ENCODE results near the gene ADPRHL1. TPM values are rescaled to one million over a fixed set of nuclear protein-coding genes. Genes with fewer than 3 reads are reported as not detected.

The ADPRHL1 gene
- total RNA-seq, 1 experiment from 2014 or later, result 4.9 TPM

- CTCF ChIA-PET, result interaction anchor here (0.6 kb wide), 1 partner anchor 149 kb away, joined by 3 read pairs; no protein-coding TSS in a partner anchor
- no peak overlapping the region for H3K4me3 ChIP-seq (ENCODE audit: low read depth, low read length)
- no peak for DNase-seq
- Mint-ChIP-seq H3K27ac (ENCODE audit: unreplicated experiment) (no peak overlapping the region), H3K27me3 (ENCODE audit: insufficient read depth, unreplicated experiment) (no peaks in the 10 kb centered on the region), H3K4me1 (ENCODE audit: low read depth, unreplicated experiment) (peaks cover 6% of the 10 kb centered on the region), H3K9me3 (ENCODE audit: unreplicated experiment) (no peaks in the 10 kb centered on the region), H3K4me3 (ENCODE audit: unreplicated experiment) (no peak overlapping the region), H3K36me3 (ENCODE audit: insufficient read depth, unreplicated experiment) (peaks cover 72% of the 10 kb centered on the region)
- POLR2A ChIA-PET, result no interaction called here
- H3K27me3 ChIP-seq (replicated peaks; ENCODE audit: control insufficient read depth, insufficient read depth, low read length), result no peaks in the 10 kb centered on the region
- no TSS peak for BruUV-seq (replicated peaks)
- no peak for TF ChIP-seq CTCF (IDR thresholded peaks at IDR 0.05; ENCODE audit: insufficient read depth in 1 of 2, low read depth in 1 of 2, low read length in 1 of 2, severe bottlenecking in 1 of 2, unreplicated experiment in 1 of 2)
- peaks cover 5% of the 10 kb centered on the region; the same call in 1 of the 2 replicates for H3K36me3 ChIP-seq (ENCODE audit: control insufficient read depth, insufficient read depth, low read length)
- intact Hi-C loops (cut with micrococcal nuclease; ENCODE audit: unreplicated experiment), result no loop called here
- H3K4me1 ChIP-seq, result no peaks in the 10 kb centered on the region
- 0 out of 2 replicates have a peak, but pooled peaks cover 3% of the 10 kb centered on the region for H3K9me3 ChIP-seq
Measured at GRCh38 chr13:113476811-113477210, 23.5 kb upstream of the ADPRHL1 start.

GRCh38 chr13:113475911-113476310, 22.6 kb upstream of the ADPRHL1 start:
- Mint-ChIP-seq H3K4me3 (ENCODE audit: unreplicated experiment) (no peak overlapping the region), H3K4me1 (ENCODE audit: low read depth, unreplicated experiment) (peaks cover 6% of the 10 kb centered on the region), H3K27ac (ENCODE audit: unreplicated experiment) (no peak overlapping the region), H3K27me3 (ENCODE audit: insufficient read depth, unreplicated experiment) (no peaks in the 10 kb centered on the region), H3K9me3 (ENCODE audit: unreplicated experiment) (no peaks in the 10 kb centered on the region), H3K36me3 (ENCODE audit: insufficient read depth, unreplicated experiment) (peaks cover 70% of the 10 kb centered on the region)
- BruUV-seq (replicated peaks), result no TSS peak
- Histone ChIP-seq H3K36me3 (ENCODE audit: control insufficient read depth, insufficient read depth, low read length) (peaks cover 5% of the 10 kb centered on the region; the same call in 1 of the 2 replicates), H3K4me1 (no peaks in the 10 kb centered on the region), H3K9me3 (0 out of 2 replicates have a peak, but pooled peaks cover 3% of the 10 kb centered on the region), H3K27me3 (replicated peaks; ENCODE audit: control insufficient read depth, insufficient read depth, low read length) (no peaks in the 10 kb centered on the region), H3K4me3 (ENCODE audit: low read depth, low read length) (no peak overlapping the region)
- intact Hi-C loops (cut with micrococcal nuclease; ENCODE audit: unreplicated experiment), result no loop called here
- POLR2A ChIA-PET, result no interaction called here
- DNase-seq, result no peak
- CTCF ChIA-PET, result no interaction called here
- no peak for TF ChIP-seq CTCF (IDR thresholded peaks at IDR 0.05; ENCODE audit: insufficient read depth in 1 of 2, low read depth in 1 of 2, low read length in 1 of 2, severe bottlenecking in 1 of 2, unreplicated experiment in 1 of 2)

DNA sequence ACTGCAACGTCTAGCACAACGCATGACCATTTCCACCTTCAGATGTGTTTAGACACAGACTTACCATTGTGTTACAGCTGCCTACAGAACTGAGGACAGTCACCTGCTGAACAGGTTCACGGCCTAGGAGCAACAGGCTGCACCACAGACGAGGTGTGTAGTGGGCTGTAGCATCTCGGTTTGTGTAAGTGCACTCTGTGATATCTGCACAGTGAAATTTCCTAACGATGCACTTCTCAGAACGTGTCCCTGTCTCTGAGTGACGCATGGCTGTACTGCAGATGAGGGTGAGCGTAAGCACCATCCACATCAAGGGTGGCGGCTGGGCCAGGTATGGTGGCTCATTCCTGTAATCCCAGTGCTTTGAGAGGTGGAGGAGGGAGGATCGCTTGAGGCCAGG, 22.0 kb upstream of the ADPRHL1 start:
- peaks cover 5% of the 10 kb centered on the region; the same call in 1 of the 2 replicates for H3K36me3 ChIP-seq (ENCODE audit: control insufficient read depth, insufficient read depth, low read length)
- Mint-ChIP-seq H3K9me3 (ENCODE audit: unreplicated experiment) (no peaks in the 10 kb centered on the region), H3K27me3 (ENCODE audit: insufficient read depth, unreplicated experiment) (no peaks in the 10 kb centered on the region), H3K27ac (ENCODE audit: unreplicated experiment) (no peak overlapping the region), H3K4me1 (ENCODE audit: low read depth, unreplicated experiment) (peaks cover 6% of the 10 kb centered on the region), H3K4me3 (ENCODE audit: unreplicated experiment) (no peak overlapping the region), H3K36me3 (ENCODE audit: insufficient read depth, unreplicated experiment) (peaks cover 65% of the 10 kb centered on the region)
- no peaks in the 10 kb centered on the region for H3K4me1 ChIP-seq
- H3K4me3 ChIP-seq (ENCODE audit: low read depth, low read length), result no peak overlapping the region
- no peak for TF ChIP-seq CTCF (IDR thresholded peaks at IDR 0.05; ENCODE audit: insufficient read depth in 1 of 2, low read depth in 1 of 2, low read length in 1 of 2, severe bottlenecking in 1 of 2, unreplicated experiment in 1 of 2)
- BruUV-seq (replicated peaks), result no TSS peak
- no peaks in the 10 kb centered on the region for H3K27me3 ChIP-seq (replicated peaks; ENCODE audit: control insufficient read depth, insufficient read depth, low read length)
- 0 out of 2 replicates have a peak, but pooled peaks cover 3% of the 10 kb centered on the region for H3K9me3 ChIP-seq
- intact Hi-C loops (cut with micrococcal nuclease; ENCODE audit: unreplicated experiment), result no loop called here
- POLR2A ChIA-PET, result no interaction called here
- CTCF ChIA-PET, result no interaction called here
- DNase-seq, result no peak
